ENCODE measurements around the gene METTL25B. TPM values are rescaled to one million over a fixed set of nuclear protein-coding genes. Genes with fewer than 3 reads are reported as not detected.
A peak's percentile ranks its signal among the peaks of the same experiment; 100 is the strongest.

The METTL25B gene
- total and polyA plus RNA-seq, 2 of the 13 experiments (the other 11 are each of a cell fraction or from before 2014, with no cell fraction given), result 11.9 to 24.0 TPM

DNA sequence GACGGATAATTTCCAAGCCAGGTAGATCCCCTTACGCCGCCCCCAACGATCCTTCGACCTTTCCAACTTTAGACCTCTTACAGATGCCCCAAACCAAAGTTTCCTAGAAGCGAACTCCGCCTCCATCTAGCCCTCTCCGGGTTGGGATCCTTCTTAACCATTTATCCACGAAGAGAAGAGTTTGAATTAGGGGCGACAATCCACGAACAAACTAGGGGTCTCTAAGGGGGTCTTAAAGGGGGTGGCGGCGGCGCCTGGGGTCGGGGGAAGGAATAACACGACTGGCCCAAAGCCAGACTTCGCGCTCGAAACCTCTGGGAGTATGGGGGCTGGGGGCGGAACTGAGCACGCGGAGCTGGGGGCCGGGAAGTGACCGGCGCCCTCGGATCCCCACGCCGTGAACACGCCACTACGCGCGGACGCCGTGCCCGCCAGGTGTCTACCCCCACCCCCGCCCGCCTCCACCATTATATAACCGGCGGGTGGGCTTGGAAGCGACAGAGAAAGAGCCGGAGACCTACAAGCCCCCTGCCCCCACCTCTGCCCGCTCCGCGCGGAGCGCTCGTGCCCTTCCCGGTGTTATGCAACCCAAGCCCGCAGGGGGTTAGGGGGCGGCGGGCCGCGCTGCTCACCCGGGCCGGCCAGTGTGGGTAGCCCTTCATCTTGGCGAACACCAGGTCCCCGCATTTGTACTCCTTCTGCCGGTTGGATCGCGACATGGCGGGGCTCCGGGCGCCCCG is 22.6 kb downstream of the METTL25B start (continued):
- TF ChIP-seq, protein P1, sequence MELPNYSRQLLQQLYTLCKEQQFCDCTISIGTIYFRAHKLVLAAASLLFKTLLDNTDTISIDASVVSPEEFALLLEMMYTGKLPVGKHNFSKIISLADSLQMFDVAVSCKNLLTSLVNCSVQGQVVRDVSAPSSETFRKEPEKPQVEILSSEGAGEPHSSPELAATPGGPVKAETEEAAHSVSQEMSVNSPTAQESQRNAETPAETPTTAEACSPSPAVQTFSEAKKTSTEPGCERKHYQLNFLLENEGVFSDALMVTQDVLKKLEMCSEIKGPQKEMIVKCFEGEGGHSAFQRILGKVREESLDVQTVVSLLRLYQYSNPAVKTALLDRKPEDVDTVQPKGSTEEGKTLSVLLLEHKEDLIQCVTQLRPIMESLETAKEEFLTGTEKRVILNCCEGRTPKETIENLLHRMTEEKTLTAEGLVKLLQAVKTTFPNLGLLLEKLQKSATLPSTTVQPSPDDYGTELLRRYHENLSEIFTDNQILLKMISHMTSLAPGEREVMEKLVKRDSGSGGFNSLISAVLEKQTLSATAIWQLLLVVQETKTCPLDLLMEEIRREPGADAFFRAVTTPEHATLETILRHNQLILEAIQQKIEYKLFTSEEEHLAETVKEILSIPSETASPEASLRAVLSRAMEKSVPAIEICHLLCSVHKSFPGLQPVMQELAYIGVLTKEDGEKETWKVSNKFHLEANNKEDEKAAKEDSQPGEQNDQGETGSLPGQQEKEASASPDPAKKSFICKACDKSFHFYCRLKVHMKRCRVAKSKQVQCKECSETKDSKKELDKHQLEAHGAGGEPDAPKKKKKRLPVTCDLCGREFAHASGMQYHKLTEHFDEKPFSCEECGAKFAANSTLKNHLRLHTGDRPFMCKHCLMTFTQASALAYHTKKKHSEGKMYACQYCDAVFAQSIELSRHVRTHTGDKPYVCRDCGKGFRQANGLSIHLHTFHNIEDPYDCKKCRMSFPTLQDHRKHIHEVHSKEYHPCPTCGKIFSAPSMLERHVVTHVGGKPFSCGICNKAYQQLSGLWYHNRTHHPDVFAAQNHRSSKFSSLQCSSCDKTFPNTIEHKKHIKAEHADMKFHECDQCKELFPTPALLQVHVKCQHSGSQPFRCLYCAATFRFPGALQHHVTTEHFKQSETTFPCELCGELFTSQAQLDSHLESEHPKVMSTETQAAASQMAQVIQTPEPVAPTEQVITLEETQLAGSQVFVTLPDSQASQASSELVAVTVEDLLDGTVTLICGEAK (IDR thresholded peaks at IDR 0.05), result no peak
- TF ChIP-seq, protein P1 (CRISPR knock-in tag; IDR thresholded peaks at IDR 0.05), result no peak
- TF ChIP-seq NFIC (IDR thresholded peaks at IDR 0.05; ENCODE audit: low read length) (no peak), TGIF2 (CRISPR knock-in tag; IDR thresholded peaks at IDR 0.05) (no peak), MTA3 (CRISPR knock-in tag; IDR thresholded peaks at IDR 0.05) (no peak), ZNF510 (CRISPR knock-in tag; IDR thresholded peaks at IDR 0.05; ENCODE audit: low read depth) (0 out of 2 replicates have a peak, but pooled peaks have one; percentile 20), ZBTB7B (CRISPR knock-in tag; IDR thresholded peaks at IDR 0.05) (0 out of 2 replicates have a peak, but pooled peaks have one; percentile 19), ZNF782 (CRISPR knock-in tag; IDR thresholded peaks at IDR 0.05; ENCODE audit: borderline replicate concordance) (no peak), BHLHE40 (IDR thresholded peaks at IDR 0.05; ENCODE audit: low read length) (peak; percentile 50), PHF8 (CRISPR knock-in tag; IDR thresholded peaks at IDR 0.05) (peak; percentile 43), RXRB (CRISPR knock-in tag; IDR thresholded peaks at IDR 0.05; ENCODE audit: borderline replicate concordance) (no peak), FOSL2 (CRISPR knock-in tag; IDR thresholded peaks at IDR 0.05) (no peak), HIVEP1 (CRISPR knock-in tag; IDR thresholded peaks at IDR 0.05) (0 out of 2 replicates have a peak, but pooled peaks have one; percentile 24), ZNF143 (CRISPR knock-in tag; IDR thresholded peaks at IDR 0.05) (no peak)
- TF ChIP-seq, protein P2, sequence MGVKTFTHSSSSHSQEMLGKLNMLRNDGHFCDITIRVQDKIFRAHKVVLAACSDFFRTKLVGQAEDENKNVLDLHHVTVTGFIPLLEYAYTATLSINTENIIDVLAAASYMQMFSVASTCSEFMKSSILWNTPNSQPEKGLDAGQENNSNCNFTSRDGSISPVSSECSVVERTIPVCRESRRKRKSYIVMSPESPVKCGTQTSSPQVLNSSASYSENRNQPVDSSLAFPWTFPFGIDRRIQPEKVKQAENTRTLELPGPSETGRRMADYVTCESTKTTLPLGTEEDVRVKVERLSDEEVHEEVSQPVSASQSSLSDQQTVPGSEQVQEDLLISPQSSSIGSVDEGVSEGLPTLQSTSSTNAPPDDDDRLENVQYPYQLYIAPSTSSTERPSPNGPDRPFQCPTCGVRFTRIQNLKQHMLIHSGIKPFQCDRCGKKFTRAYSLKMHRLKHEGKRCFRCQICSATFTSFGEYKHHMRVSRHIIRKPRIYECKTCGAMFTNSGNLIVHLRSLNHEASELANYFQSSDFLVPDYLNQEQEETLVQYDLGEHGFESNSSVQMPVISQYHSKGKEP (CRISPR knock-in tag; IDR thresholded peaks at IDR 0.05), result no peak
- TF ChIP-seq, protein P3, sequence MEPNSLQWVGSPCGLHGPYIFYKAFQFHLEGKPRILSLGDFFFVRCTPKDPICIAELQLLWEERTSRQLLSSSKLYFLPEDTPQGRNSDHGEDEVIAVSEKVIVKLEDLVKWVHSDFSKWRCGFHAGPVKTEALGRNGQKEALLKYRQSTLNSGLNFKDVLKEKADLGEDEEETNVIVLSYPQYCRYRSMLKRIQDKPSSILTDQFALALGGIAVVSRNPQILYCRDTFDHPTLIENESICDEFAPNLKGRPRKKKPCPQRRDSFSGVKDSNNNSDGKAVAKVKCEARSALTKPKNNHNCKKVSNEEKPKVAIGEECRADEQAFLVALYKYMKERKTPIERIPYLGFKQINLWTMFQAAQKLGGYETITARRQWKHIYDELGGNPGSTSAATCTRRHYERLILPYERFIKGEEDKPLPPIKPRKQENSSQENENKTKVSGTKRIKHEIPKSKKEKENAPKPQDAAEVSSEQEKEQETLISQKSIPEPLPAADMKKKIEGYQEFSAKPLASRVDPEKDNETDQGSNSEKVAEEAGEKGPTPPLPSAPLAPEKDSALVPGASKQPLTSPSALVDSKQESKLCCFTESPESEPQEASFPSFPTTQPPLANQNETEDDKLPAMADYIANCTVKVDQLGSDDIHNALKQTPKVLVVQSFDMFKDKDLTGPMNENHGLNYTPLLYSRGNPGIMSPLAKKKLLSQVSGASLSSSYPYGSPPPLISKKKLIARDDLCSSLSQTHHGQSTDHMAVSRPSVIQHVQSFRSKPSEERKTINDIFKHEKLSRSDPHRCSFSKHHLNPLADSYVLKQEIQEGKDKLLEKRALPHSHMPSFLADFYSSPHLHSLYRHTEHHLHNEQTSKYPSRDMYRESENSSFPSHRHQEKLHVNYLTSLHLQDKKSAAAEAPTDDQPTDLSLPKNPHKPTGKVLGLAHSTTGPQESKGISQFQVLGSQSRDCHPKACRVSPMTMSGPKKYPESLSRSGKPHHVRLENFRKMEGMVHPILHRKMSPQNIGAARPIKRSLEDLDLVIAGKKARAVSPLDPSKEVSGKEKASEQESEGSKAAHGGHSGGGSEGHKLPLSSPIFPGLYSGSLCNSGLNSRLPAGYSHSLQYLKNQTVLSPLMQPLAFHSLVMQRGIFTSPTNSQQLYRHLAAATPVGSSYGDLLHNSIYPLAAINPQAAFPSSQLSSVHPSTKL (CRISPR knock-in tag; IDR thresholded peaks at IDR 0.05), result 0 out of 2 replicates have a peak, but pooled peaks have one; percentile 12

All from HepG2 (cell line).